DOHH2 (cell line): ENCODE measurements around the gene RAB43.

ENCODE experiments used
- CTCF ChIP-seq: fragments of 200-600 bp; sonication (generic); IDR thresholded peaks from one replicate; pipeline ENCODE4 v1.5.1; 2014; ENCODE audit warnings: antibody characterized with exemption, mild to moderate bottlenecking, low read depth, low read length; ENCODE audit not compliant: poor library complexity, severe bottlenecking
- EZH2phosphoT487 ChIP-seq: fragments of 200-600 bp; sonication (generic); IDR thresholded peaks from 2 replicates; pipeline ENCODE4 v1.6.1; 2017; ENCODE audit warnings: borderline replicate concordance, mild to moderate bottlenecking, antibody characterized with exemption, low read length, moderate library complexity, mixed read lengths

- no peak for TF ChIP-seq CTCF
- no peak for TF ChIP-seq EZH2phosphoT487
Observed at GRCh38 chr3:129063091-129063640, 58.4 kb downstream of the RAB43 start.
